ENCODE measurements around the gene PKM.

PKM gene

DNA sequence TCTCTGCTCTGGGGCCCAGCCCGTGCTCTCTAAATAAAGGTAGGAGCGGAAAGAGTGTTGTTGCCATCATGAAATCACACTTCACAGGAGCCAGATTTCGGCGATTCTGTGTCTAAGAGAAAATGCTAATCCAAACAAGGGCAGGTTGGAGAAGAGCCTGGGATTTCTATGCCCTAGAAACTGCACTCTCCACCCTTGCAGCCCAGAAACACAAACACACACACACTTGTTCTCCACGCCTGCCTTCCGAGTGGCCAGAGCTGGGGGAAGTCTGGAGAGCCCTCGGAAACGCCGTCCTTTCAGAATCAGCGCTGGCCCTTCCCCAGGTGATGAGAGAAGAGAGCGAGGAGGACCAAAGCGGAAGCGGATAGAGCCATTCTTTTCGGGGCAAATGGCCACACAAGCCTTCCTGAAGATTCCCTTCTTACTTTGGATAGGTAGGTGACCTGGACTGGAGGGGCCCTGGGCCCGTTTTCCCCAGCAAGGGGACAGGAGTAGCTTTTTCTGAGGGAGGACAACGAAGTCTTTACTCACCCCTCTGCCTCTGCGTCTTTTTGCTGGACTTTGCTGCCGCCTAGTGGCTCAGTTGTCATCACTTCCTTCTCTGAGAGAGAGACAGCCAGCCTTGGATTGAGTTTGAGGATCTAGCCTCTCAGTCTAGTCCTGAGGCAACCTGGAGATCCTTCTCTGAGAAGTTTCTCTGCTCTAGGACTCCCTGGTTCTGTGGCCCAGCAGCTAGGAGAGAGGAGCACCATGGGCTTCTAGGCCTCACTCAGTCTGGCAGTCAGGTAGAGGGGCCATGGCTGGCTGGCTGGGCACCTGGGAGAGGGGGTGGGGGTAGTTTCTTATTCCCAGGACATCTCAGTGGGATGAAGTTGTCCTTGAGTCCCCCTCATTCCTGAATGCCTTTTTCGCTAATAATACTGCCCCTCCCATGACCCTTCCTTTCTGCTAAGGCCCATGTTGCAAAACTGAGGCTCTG lies 75.1 kb downstream of the PKM start:
- peak; percentile 82 for DNase-seq (ENCODE audit: low spot score)

- peak; percentile 28 for DNase-seq (ENCODE audit: low spot score)
Observed at GRCh38 chr15:72155003-72155621, 75.9 kb downstream of the PKM start.

GRCh38 chr15:72154316-72154715 lies 76.7 kb downstream of the PKM start:
- no peak for DNase-seq (ENCODE audit: low spot score)

DNA sequence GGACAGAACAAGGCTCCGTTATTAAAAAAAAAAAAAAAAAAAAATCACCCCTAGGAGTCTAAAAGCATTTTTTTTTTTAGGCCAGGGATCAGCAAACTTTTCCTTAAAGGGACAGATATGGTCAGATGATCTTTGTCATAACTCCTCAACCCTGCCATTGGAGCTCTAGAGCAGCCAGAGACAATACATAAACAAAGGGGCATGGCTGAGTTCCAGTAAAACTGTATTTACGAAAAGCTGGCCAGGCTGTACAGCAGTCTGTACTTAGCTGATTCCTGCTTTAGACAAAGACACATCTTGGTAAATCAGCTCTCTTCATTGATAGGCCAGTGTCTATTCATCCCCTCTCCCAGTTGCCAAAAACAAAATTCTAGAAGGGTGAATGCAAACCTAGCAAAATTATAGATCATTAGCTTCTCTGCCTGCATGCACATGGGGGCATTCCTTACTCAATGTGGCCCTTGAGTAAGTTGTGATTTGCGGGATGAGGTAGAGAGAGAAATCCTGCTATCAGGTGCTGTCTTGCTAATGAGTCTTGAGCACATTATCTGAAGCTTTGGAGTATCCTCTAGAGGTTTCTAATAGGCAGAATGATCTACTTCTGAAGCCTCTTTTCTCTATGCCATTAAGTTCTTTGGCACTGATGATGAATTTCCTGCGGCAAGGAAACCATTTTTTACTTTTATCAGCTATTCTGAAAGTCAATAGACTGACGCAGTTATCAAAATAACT lies 77.6 kb downstream of the PKM start:
- DNase-seq (ENCODE audit: low spot score): no peak

Data from SW480 (cell line).